CD4-positive, alpha-beta T cell (primary cell): ENCODE results near the gene SCIN. TPM values are rescaled to one million over a fixed set of nuclear protein-coding genes. Genes with fewer than 3 reads are reported as not detected.

ENCODE experiments used
- ATAC-seq: fragments of 200-7000 bp; cut with Tn5 transposase; one replicate; pipeline ENCODE4 v1.10.0; 2022; ENCODE audit warnings: mild to moderate bottlenecking; ENCODE audit not compliant: poor library complexity
- CTCF ChIA-PET: fragments of 350-600 bp; sonication (Branson Sonifier 250); formaldehyde crosslinking; loops from one replicate; lab custom pipeline; 2021; ENCODE audit warnings: antibody characterized with exemption, inconsistent platforms; lab: Charles Lee
- POLR2A ChIA-PET: fragments of 350-600 bp; sonication (Branson Sonifier 250); formaldehyde crosslinking; loops from one replicate; lab custom pipeline; 2021; ENCODE audit warnings: antibody characterized with exemption, inconsistent platforms; lab: Charles Lee
- DNase-seq, 14 experiments: peaks; one replicate each; pipeline ENCODE4 v3.0.0-alpha.2; 2013 to 2020; ENCODE audit warnings: mixed read lengths in 2 of 14
- H3K27ac ChIP-seq, 2 donors: one replicate each; pipeline versions ENCODE4 v1.5.1 to v1.7.0; 2013; ENCODE audit warnings: low read length in 2 of 2, low read depth in 1 of 2, mild to moderate bottlenecking in 1 of 2
- H3K27me3 ChIP-seq, 2 experiments: 1 replicate in 1 of 2; 2 replicates in 1 of 2; pipeline versions ENCODE4 v1.6.1 to v1.7.0; 2013; ENCODE audit warnings: low read length in 2 of 2, control low read depth in 1 of 2, mild to moderate bottlenecking in 1 of 2, moderate library complexity in 1 of 2; ENCODE audit not compliant: insufficient read depth in 2 of 2, control insufficient read depth in 1 of 2
- H3K36me3 ChIP-seq: one replicate; pipeline ENCODE4 v1.6.1; 2013; ENCODE audit warnings: low read length, control low read depth; ENCODE audit not compliant: insufficient read depth
- H3K4me1 ChIP-seq: one replicate; pipeline ENCODE4 v1.6.1; 2013; ENCODE audit warnings: low read length, control low read depth; ENCODE audit not compliant: insufficient read depth
- H3K4me3 ChIP-seq: one replicate; pipeline ENCODE4 v1.5.1; 2013; ENCODE audit warnings: mild to moderate bottlenecking, low read length, moderate library complexity
- H3K9me3 ChIP-seq, 2 experiments: 1 replicate in 1 of 2; 2 replicates in 1 of 2; pipeline versions ENCODE4 v1.6.1 to v1.7.0; 2013; ENCODE audit warnings: low read length in 2 of 2, mild to moderate bottlenecking in 2 of 2, control low read depth in 1 of 2, moderate library complexity in 1 of 2; ENCODE audit not compliant: control insufficient read depth in 1 of 2, insufficient read depth in 1 of 2
- H3K27ac Mint-ChIP-seq: one replicate; pipeline ENCODE4 v1.8.0; 2020; ENCODE audit warnings: mixed read lengths
- H3K27me3 Mint-ChIP-seq: one replicate; pipeline ENCODE4 v1.8.0; 2021; ENCODE audit warnings: mixed read lengths
- H3K36me3 Mint-ChIP-seq: one replicate; pipeline ENCODE4 v1.8.0; 2021; ENCODE audit warnings: low read depth, mixed read lengths
- H3K4me1 Mint-ChIP-seq: one replicate; pipeline ENCODE4 v1.8.0; 2021; ENCODE audit warnings: low read depth, mixed read lengths
- H3K4me3 Mint-ChIP-seq: one replicate; pipeline ENCODE4 v1.8.0; 2020; ENCODE audit warnings: mild to moderate bottlenecking, mixed read lengths
- H3K9me3 Mint-ChIP-seq: one replicate; pipeline ENCODE4 v1.8.0; 2020; ENCODE audit warnings: mixed read lengths
- CTCF ChIP-seq: fragments of 200-600 bp; IDR thresholded peaks from one replicate; pipeline ENCODE4 v1.8.0; 2022; ENCODE audit warnings: antibody characterized with exemption, mild to moderate bottlenecking
- intact Hi-C, 2 experiments: fragments of 100-400 bp; cut with DNase I in 1 of 2; cut with micrococcal nuclease in 1 of 2; formaldehyde crosslinking; loops; one replicate each; pipeline versions ENCODE4 v1.15.1 to v1.9.0; 2023 to 2025; cut with DNase I, micrococcal nuclease
- total RNA-seq, 174 experiments: library from RNA in 2 of 174; stranded (reverse) in 2 of 174; gene quantifications; one replicate each; pipeline ENCODE4 v1.2.3 and lab custom pipeline; 2021 to 2026

SCIN gene
- total RNA-seq, 2 experiments from 2014 or later = 0.08 TPM; not detected in 1

GRCh38 chr7:12601302-12601869, 30.9 kb downstream of the SCIN start:
- Mint-ChIP-seq H3K4me1 (no peaks in the 10 kb centered on the region), H3K27ac (no peak overlapping the region), H3K27me3 (peaks cover 4% of the 10 kb centered on the region), H3K9me3 (peaks cover 13% of the 10 kb centered on the region), H3K36me3 (no peaks in the 10 kb centered on the region), H3K4me3 (no peak overlapping the region)
- no peak for ATAC-seq
- no peak for TF ChIP-seq CTCF
- no peaks in the 10 kb centered on the region for H3K36me3 ChIP-seq
- no peak overlapping the region for H3K27ac ChIP-seq
- no peak overlapping the region for H3K4me3 ChIP-seq
- no peak for DNase-seq
- H3K27me3 ChIP-seq = no peaks in the 10 kb centered on the region
- POLR2A ChIA-PET = no interaction called here
- no peaks in the 10 kb centered on the region for H3K4me1 ChIP-seq
- H3K9me3 ChIP-seq = peaks cover 5 to 6% of the 10 kb centered on the region in 2 experiments
- CTCF ChIA-PET = no interaction called here
- intact Hi-C loops = no loop called here

GRCh38 chr7:12607134-12607533, 36.6 kb downstream of the SCIN start:
- POLR2A ChIA-PET = no interaction called here
- no peak for ATAC-seq

GRCh38 chr7:12609561-12609960, 39.0 kb downstream of the SCIN start:
- no peaks in the 10 kb centered on the region for H3K4me1 Mint-ChIP-seq
- intact Hi-C loops = no loop called here
- TF ChIP-seq CTCF = no peak
- H3K27ac Mint-ChIP-seq = no peak overlapping the region
- no peaks in the 10 kb centered on the region for H3K9me3 Mint-ChIP-seq
- Histone ChIP-seq H3K4me1 (no peaks in the 10 kb centered on the region), H3K4me3 (no peak overlapping the region), H3K9me3 (no peaks in the 10 kb centered on the region), H3K27ac (no peak overlapping the region), H3K27me3 (no peaks in the 10 kb centered on the region), H3K36me3 (no peaks in the 10 kb centered on the region)
- H3K27me3 Mint-ChIP-seq = peaks cover 7% of the 10 kb centered on the region
- no peak for DNase-seq
- ATAC-seq = no peak
- ChIA-PET POLR2A (no interaction called here), CTCF (no interaction called here)
- H3K4me3 Mint-ChIP-seq = no peak overlapping the region
- H3K36me3 Mint-ChIP-seq = no peaks in the 10 kb centered on the region

More at GRCh38 chr7:12607134-12607533, 36.6 kb downstream of the SCIN start:
- Histone ChIP-seq H3K27me3 (no peaks in the 10 kb centered on the region), H3K4me3 (no peak overlapping the region), H3K27ac (no peak overlapping the region), H3K36me3 (no peaks in the 10 kb centered on the region), H3K4me1 (no peaks in the 10 kb centered on the region), H3K9me3 (peaks cover 5 to 6% of the 10 kb centered on the region in 2 experiments)
- no peak overlapping the region for H3K27ac Mint-ChIP-seq
- H3K4me3 Mint-ChIP-seq = no peak overlapping the region
- CTCF ChIA-PET = no interaction called here
- intact Hi-C loops = no loop called here
- DNase-seq = no peak
- no peaks in the 10 kb centered on the region for H3K4me1 Mint-ChIP-seq
- no peak for TF ChIP-seq CTCF
- no peaks in the 10 kb centered on the region for H3K36me3 Mint-ChIP-seq
- peaks cover 5% of the 10 kb centered on the region for H3K9me3 Mint-ChIP-seq
- peaks cover 7% of the 10 kb centered on the region for H3K27me3 Mint-ChIP-seq
